ENCODE results near the gene GPX1.
"Not testable (repeated sequence)": the region's sequence is repeated elsewhere in the genome, so short reads cannot be mapped to it uniquely, and the experiment has no call there.

GPX1 gene

GRCh38 chr3:49352890-49353421, 5.2 kb downstream of the GPX1 start:
- no peak for DNase-seq (ENCODE audit: low spot score)
- TF ChIP-seq CTCF (IDR thresholded peaks at IDR 0.05; ENCODE audit: extremely low read depth, missing control alignments), result no peak

- TF ChIP-seq CTCF (IDR thresholded peaks at IDR 0.05; ENCODE audit: extremely low read depth, missing control alignments), result no peak
- no peak for DNase-seq (ENCODE audit: low spot score)
These were observed 5.9 kb downstream of the GPX1 start for GRCh38 chr3:49352281-49352680.

- DNase-seq (ENCODE audit: low spot score), result no peak
- no peak for TF ChIP-seq CTCF (IDR thresholded peaks at IDR 0.05; ENCODE audit: extremely low read depth, missing control alignments)
These were observed 6.6 kb downstream of the GPX1 start for GRCh38 chr3:49351521-49352011.

GRCh38 chr3:49349348-49350114, 8.6 kb downstream of the GPX1 start:
- TF ChIP-seq CTCF (IDR thresholded peaks at IDR 0.05; ENCODE audit: extremely low read depth, missing control alignments), result no peak
- no peak for DNase-seq (ENCODE audit: low spot score)

GRCh38 chr3:49348361-49348760, 9.8 kb downstream of the GPX1 start:
- DNase-seq (ENCODE audit: low spot score), result not testable (repeated sequence)

GRCh38 chr3:49346797-49347251, 11.3 kb downstream of the GPX1 start:
- no peak for DNase-seq (ENCODE audit: low spot score)
- TF ChIP-seq CTCF (IDR thresholded peaks at IDR 0.05; ENCODE audit: extremely low read depth, missing control alignments), result no peak

GRCh38 chr3:49343163-49343562, 15.0 kb downstream of the GPX1 start:
- TF ChIP-seq CTCF (IDR thresholded peaks at IDR 0.05; ENCODE audit: extremely low read depth, missing control alignments), result no peak
- DNase-seq (ENCODE audit: low spot score), result no peak

- no peak for DNase-seq (ENCODE audit: low spot score)
- TF ChIP-seq CTCF (IDR thresholded peaks at IDR 0.05; ENCODE audit: extremely low read depth, missing control alignments), result no peak
These were observed 16.2 kb downstream of the GPX1 start for GRCh38 chr3:49341996-49342395.
